ENCODE data around the gene DLG5.

DNA sequence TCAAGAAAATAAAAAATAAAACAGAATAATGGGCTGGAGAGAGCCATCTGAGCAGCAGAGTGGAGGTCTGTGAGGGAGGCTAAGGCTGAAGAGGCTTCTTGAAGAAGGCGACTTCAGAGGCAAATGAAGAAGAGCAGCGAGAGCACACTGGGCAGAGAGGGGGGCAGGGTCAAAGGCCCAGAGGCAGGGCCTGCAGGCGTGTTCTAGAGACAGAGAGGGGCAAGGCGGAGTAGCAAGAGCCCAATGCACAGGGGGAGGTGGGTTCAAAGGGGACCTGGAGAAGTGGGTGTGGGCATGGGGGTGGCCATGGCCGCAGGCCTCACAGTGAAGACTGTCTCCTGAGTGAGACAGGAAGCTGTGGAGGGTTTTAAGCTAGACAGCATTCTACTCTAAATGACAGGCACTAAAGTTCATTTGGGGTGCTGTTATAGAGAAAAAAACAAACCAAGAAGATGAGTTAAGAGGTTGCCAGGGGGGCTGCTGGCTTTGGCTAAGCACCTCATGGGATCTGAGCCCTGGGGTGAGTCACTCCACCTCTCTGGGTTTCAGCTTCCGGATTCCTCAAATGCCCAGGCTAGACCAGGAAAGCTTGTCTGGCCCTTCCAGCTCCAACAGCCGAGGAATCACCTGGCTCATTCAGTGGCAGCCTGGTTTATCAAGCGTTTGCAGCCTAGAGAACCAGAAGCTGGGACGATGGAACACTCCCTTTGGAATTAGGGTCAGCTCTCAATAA lies 81.7 kb downstream of the DLG5 start:
- TF ChIP-seq, protein P1, sequence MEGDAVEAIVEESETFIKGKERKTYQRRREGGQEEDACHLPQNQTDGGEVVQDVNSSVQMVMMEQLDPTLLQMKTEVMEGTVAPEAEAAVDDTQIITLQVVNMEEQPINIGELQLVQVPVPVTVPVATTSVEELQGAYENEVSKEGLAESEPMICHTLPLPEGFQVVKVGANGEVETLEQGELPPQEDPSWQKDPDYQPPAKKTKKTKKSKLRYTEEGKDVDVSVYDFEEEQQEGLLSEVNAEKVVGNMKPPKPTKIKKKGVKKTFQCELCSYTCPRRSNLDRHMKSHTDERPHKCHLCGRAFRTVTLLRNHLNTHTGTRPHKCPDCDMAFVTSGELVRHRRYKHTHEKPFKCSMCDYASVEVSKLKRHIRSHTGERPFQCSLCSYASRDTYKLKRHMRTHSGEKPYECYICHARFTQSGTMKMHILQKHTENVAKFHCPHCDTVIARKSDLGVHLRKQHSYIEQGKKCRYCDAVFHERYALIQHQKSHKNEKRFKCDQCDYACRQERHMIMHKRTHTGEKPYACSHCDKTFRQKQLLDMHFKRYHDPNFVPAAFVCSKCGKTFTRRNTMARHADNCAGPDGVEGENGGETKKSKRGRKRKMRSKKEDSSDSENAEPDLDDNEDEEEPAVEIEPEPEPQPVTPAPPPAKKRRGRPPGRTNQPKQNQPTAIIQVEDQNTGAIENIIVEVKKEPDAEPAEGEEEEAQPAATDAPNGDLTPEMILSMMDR (IDR thresholded peaks at IDR 0.05 in 4 of 5, conservative IDR thresholded peaks at IDR 0.05 in 1 of 5) = no peak
- TF ChIP-seq POLR2A (IDR thresholded peaks at IDR 0.05) = no peak

Data from gastrocnemius medialis (tissue), 4 donors.